ENCODE data around the gene CDH13. TPM values are rescaled to one million over a fixed set of nuclear protein-coding genes. Genes with fewer than 3 reads are reported as not detected.

Gene CDH13
- total RNA-seq, 1 donor from 2014 or later = 14.3 TPM

- Histone ChIP-seq H3K27ac (peak overlapping the region; percentile 58), H3K27me3 (ENCODE audit: low read depth) (peaks cover 63% of the 10 kb centered on the region), H3K4me3 (peak overlapping the region; percentile 54), H3K4me1 (peaks cover 15% of the 10 kb centered on the region), H3K9me3 (no peaks in the 10 kb centered on the region), H3K36me3 (no peaks in the 10 kb centered on the region)
- TF ChIP-seq CTCF (IDR thresholded peaks at IDR 0.05) = no peak
- ATAC-seq (peak; percentile 37 to 56), DNase-seq (no peak)
- intact Hi-C loops (cut with DNase I) = no loop called here
These were observed 1.3 kb downstream of the CDH13 start for GRCh38 chr16:82628088-82628423.

GRCh38 chr16:82628711-82629110, 1.9 kb downstream of the CDH13 start:
- no peak for TF ChIP-seq CTCF (IDR thresholded peaks at IDR 0.05)
- Histone ChIP-seq H3K27ac (no peak overlapping the region), H3K27me3 (ENCODE audit: low read depth) (peaks cover 63% of the 10 kb centered on the region), H3K36me3 (no peaks in the 10 kb centered on the region), H3K4me3 (no peak overlapping the region), H3K9me3 (no peaks in the 10 kb centered on the region), H3K4me1 (peaks cover 15% of the 10 kb centered on the region)
- no peak for ATAC-seq
- no peak for DNase-seq
- intact Hi-C loops (cut with DNase I) = no loop called here

- Histone ChIP-seq H3K27ac (no peak overlapping the region), H3K36me3 (no peaks in the 10 kb centered on the region), H3K4me3 (no peak overlapping the region), H3K27me3 (ENCODE audit: low read depth) (peaks cover 57% of the 10 kb centered on the region), H3K9me3 (no peaks in the 10 kb centered on the region), H3K4me1 (peaks cover 15% of the 10 kb centered on the region)
- intact Hi-C loops (cut with DNase I) = no loop called here
- DNase-seq = no peak
- peak in 1 of 2 donors; percentile 34 for ATAC-seq
- TF ChIP-seq CTCF (IDR thresholded peaks at IDR 0.05) = no peak
These were observed 2.8 kb downstream of the CDH13 start for GRCh38 chr16:82629441-82630027.

GRCh38 chr16:82630219-82630618, 3.5 kb downstream of the CDH13 start:
- ATAC-seq (no peak), DNase-seq (no peak)
- H3K4me1 ChIP-seq = peaks cover 15% of the 10 kb centered on the region
- no peaks in the 10 kb centered on the region for H3K9me3 ChIP-seq
- intact Hi-C loops (cut with DNase I) = no loop called here
- no peak for TF ChIP-seq CTCF (IDR thresholded peaks at IDR 0.05)
- H3K27ac ChIP-seq = no peak overlapping the region
- no peaks in the 10 kb centered on the region for H3K36me3 ChIP-seq
- peaks cover 50% of the 10 kb centered on the region for H3K27me3 ChIP-seq (ENCODE audit: low read depth)
- H3K4me3 ChIP-seq = no peak overlapping the region

GRCh38 chr16:82630688-82631087, 3.9 kb downstream of the CDH13 start:
- Histone ChIP-seq H3K27ac (no peak overlapping the region), H3K4me1 (peaks cover 15% of the 10 kb centered on the region), H3K9me3 (no peaks in the 10 kb centered on the region), H3K36me3 (no peaks in the 10 kb centered on the region), H3K27me3 (ENCODE audit: low read depth) (peaks cover 47% of the 10 kb centered on the region), H3K4me3 (no peak overlapping the region)
- ATAC-seq (no peak), DNase-seq (no peak)
- no peak for TF ChIP-seq CTCF (IDR thresholded peaks at IDR 0.05)
- intact Hi-C loops (cut with DNase I) = no loop called here
